Measurements from ENCODE around the gene PRODH. TPM values are rescaled to one million over a fixed set of nuclear protein-coding genes. Genes with fewer than 3 reads are reported as not detected.
"Not testable (repeated sequence)": the region's sequence is repeated elsewhere in the genome, so short reads cannot be mapped to it uniquely, and the experiment has no call there.

PRODH gene
- total RNA-seq, 2 experiments from 2014 or later = not detected

DNA sequence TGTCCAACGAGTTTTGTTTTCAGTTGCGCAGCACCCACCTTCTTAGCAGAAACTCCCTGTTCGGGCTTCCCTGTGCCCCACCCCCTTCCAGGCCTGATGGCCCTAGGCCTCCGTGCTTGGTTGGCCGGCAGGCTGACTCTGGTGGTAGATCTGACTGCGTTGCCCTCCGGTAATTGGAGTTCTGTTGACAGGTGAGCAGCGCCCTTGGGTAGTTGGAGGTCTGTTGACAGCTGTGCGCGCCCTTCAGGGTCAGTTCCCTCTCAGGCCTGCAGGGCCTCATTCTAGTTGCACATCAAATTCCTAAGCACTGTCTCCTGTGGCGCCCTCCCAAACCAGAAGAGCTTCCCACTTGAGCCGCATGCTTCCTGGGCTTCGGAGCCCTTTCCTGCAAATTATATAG lies 29.2 kb downstream of the PRODH start:
- Histone ChIP-seq H3K27me3 (ENCODE audit: control insufficient read depth in 1 of 2, insufficient read depth in 2 of 2, low read length in 2 of 2) (no peaks in the 10 kb centered on the region), H3K9me3 (ENCODE audit: control insufficient read depth in 1 of 2, insufficient read depth in 1 of 2, low read length in 2 of 2) (no peaks in the 10 kb centered on the region), H3K36me3 (ENCODE audit: insufficient read depth, low read length) (no peaks in the 10 kb centered on the region), H3K4me1 (ENCODE audit: insufficient read depth, low read length) (no peaks in the 10 kb centered on the region), H3K4me3 (ENCODE audit: low read length) (no peak overlapping the region), H3K27ac (ENCODE audit: low read depth in 1 of 2, low read length in 2 of 2) (no peak overlapping the region)
- intact Hi-C loops (cut with DNase I, micrococcal nuclease) = no loop called here
- no peaks in the 10 kb centered on the region for H3K4me1 Mint-ChIP-seq (ENCODE audit: low read depth)
- CTCF ChIA-PET = no interaction called here
- H3K9me3 Mint-ChIP-seq = no peaks in the 10 kb centered on the region
- DNase-seq (peak in 1 of 14 experiments; percentile 0), ATAC-seq (ENCODE audit: poor library complexity) (no peak)
- no peaks in the 10 kb centered on the region for H3K36me3 Mint-ChIP-seq (ENCODE audit: low read depth)
- TF ChIP-seq CTCF (IDR thresholded peaks at IDR 0.05) = no peak
- POLR2A ChIA-PET = no interaction called here
- H3K27ac Mint-ChIP-seq = no peak overlapping the region
- no peak overlapping the region for H3K4me3 Mint-ChIP-seq
- no peaks in the 10 kb centered on the region for H3K27me3 Mint-ChIP-seq

GRCh38 chr22:18906410-18906745 lies 29.7 kb downstream of the PRODH start:
- H3K27ac ChIP-seq (ENCODE audit: low read depth in 1 of 2, low read length in 2 of 2); H3K9me3 Mint-ChIP-seq; H3K27me3 Mint-ChIP-seq; CTCF ChIA-PET; H3K4me1 ChIP-seq (ENCODE audit: insufficient read depth, low read length); H3K4me3 Mint-ChIP-seq; H3K9me3 ChIP-seq (ENCODE audit: control insufficient read depth in 1 of 2, insufficient read depth in 1 of 2, low read length in 2 of 2); POLR2A ChIA-PET; H3K4me1 Mint-ChIP-seq (ENCODE audit: low read depth); H3K27ac Mint-ChIP-seq; H3K36me3 Mint-ChIP-seq (ENCODE audit: low read depth); H3K27me3 ChIP-seq (ENCODE audit: control insufficient read depth in 1 of 2, insufficient read depth in 2 of 2, low read length in 2 of 2); DNase-seq; H3K4me3 ChIP-seq (ENCODE audit: low read length); H3K36me3 ChIP-seq (ENCODE audit: insufficient read depth, low read length); intact Hi-C loops (cut with DNase I, micrococcal nuclease): not testable (repeated sequence)
- ATAC-seq (ENCODE audit: poor library complexity) = peak; percentile 6

DNA sequence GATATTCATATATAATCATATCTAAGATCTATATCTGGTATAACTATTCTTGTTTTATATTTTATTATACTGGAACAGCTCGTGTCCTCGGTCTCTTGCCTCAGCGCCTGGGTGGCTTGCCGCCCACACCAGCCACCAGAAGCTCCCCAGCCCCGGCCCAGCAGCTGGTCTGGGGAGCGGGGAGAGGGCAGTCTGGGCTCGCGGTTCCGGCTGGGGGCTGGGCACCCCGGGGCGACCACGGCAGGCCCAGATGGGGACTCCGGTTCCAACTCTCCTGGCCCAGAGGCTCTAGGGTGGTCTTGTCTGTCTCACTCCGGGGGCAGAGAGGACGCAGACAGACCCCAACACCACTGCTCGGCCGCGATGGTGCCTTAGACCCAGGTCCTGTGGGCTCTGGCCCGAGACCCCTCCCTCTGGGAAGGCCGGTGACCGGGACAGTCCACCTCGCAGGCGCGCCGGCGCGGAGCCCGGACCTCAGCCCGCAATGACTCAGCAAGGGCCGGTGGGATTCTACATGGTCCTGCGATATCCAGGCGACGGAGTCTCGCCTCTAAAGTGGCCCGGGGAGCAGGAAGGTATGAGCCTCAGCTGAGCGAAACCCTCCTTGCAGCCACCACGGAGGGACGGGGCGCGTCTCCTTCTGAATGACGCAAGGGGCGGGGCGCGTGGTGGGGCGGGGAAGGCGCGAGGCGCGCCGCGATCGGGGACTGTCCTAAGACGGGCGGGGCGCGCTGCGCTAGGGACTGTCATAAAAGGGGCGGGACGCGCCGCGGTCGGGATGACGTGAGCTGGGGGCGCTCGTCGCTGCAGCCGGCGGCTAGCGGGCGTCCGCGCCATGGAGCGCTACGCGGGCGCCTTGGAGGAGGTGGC lies 30.3 kb downstream of the PRODH start, which contains the start of gene DGCR6:
TSS of gene DGCR6 (plus strand) at position 781 of the 870 bp plus-strand sequence. CDS start at position 836, 55 bp downstream.
- no peak within 1 kb of the TSS for H3K27ac Mint-ChIP-seq
- Histone ChIP-seq H3K4me3 (ENCODE audit: low read length) (no peak within 1 kb of the TSS), H3K9me3 (ENCODE audit: control insufficient read depth in 1 of 2, insufficient read depth in 1 of 2, low read length in 2 of 2) (no peaks in the 10 kb centered on the region), H3K36me3 (ENCODE audit: insufficient read depth, low read length) (no peaks in the 10 kb centered on the region), H3K27me3 (ENCODE audit: control insufficient read depth in 1 of 2, insufficient read depth in 2 of 2, low read length in 2 of 2) (no peaks in the 10 kb centered on the region), H3K27ac (ENCODE audit: low read depth in 1 of 2, low read length in 2 of 2) (no peak within 1 kb of the TSS), H3K4me1 (ENCODE audit: insufficient read depth, low read length) (no peaks in the 10 kb centered on the region)
- no peaks in the 10 kb centered on the region for H3K9me3 Mint-ChIP-seq
- H3K4me1 Mint-ChIP-seq (ENCODE audit: low read depth) = no peaks in the 10 kb centered on the region
- H3K27me3 Mint-ChIP-seq = no peaks in the 10 kb centered on the region
- H3K36me3 Mint-ChIP-seq (ENCODE audit: low read depth) = no peaks in the 10 kb centered on the region
- intact Hi-C loops (cut with DNase I, micrococcal nuclease) = no loop called here
- no peak within 1 kb of the TSS for H3K4me3 Mint-ChIP-seq
- ATAC-seq (ENCODE audit: poor library complexity) (peak; percentile 90), DNase-seq (no peak)
- ChIA-PET POLR2A (no interaction called here), CTCF (no interaction called here)
- no peak for TF ChIP-seq CTCF (IDR thresholded peaks at IDR 0.05)

GRCh38 chr22:18896037-18896657 lies 39.9 kb downstream of the PRODH start:
- H3K9me3 Mint-ChIP-seq; H3K9me3 ChIP-seq (ENCODE audit: control insufficient read depth in 1 of 2, insufficient read depth in 1 of 2, low read length in 2 of 2); H3K36me3 Mint-ChIP-seq (ENCODE audit: low read depth); H3K4me3 ChIP-seq (ENCODE audit: low read length); POLR2A ChIA-PET; H3K27ac Mint-ChIP-seq; H3K4me1 Mint-ChIP-seq (ENCODE audit: low read depth); H3K27ac ChIP-seq (ENCODE audit: low read depth in 1 of 2, low read length in 2 of 2); H3K36me3 ChIP-seq (ENCODE audit: insufficient read depth, low read length); CTCF ChIA-PET; H3K4me1 ChIP-seq (ENCODE audit: insufficient read depth, low read length); H3K4me3 Mint-ChIP-seq; H3K27me3 Mint-ChIP-seq; H3K27me3 ChIP-seq (ENCODE audit: control insufficient read depth in 1 of 2, insufficient read depth in 2 of 2, low read length in 2 of 2); ATAC-seq (ENCODE audit: poor library complexity); intact Hi-C loops (cut with DNase I, micrococcal nuclease): not testable (repeated sequence)
- peak in 2 of 14 experiments; percentile 9 to 25 for DNase-seq

DNA sequence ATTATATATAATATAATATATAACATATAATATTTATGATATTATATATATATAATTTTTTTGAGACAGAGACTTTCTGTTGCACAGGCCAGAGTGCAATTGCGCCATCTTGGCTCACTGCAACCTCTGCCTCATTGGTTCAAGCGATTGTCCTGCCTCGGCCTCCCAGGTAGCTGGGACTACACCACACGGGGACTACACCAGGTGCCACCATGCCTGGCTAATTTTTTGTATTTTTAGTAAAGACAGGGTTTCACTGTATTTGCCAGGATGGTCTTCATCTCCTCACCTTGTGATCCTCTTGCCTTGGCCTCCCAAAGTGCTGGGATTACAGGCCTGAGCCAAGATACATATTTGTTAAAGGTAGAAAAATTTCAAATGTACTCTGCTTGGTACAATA lies 42.3 kb downstream of the PRODH start:
- H3K4me1 ChIP-seq (ENCODE audit: insufficient read depth, low read length); POLR2A ChIA-PET; H3K27ac Mint-ChIP-seq; DNase-seq; CTCF ChIA-PET; H3K4me3 ChIP-seq (ENCODE audit: low read length); H3K27me3 Mint-ChIP-seq; H3K9me3 ChIP-seq (ENCODE audit: control insufficient read depth in 1 of 2, insufficient read depth in 1 of 2, low read length in 2 of 2); intact Hi-C loops (cut with DNase I, micrococcal nuclease); ATAC-seq (ENCODE audit: poor library complexity); H3K36me3 ChIP-seq (ENCODE audit: insufficient read depth, low read length); H3K27me3 ChIP-seq (ENCODE audit: control insufficient read depth in 1 of 2, insufficient read depth in 2 of 2, low read length in 2 of 2); H3K4me1 Mint-ChIP-seq (ENCODE audit: low read depth); H3K4me3 Mint-ChIP-seq; H3K27ac ChIP-seq (ENCODE audit: low read depth in 1 of 2, low read length in 2 of 2); H3K9me3 Mint-ChIP-seq; H3K36me3 Mint-ChIP-seq (ENCODE audit: low read depth): not testable (repeated sequence)

Data from CD4-positive, alpha-beta T cell (primary cell).